ENCODE results near the gene MPP3.

DNA sequence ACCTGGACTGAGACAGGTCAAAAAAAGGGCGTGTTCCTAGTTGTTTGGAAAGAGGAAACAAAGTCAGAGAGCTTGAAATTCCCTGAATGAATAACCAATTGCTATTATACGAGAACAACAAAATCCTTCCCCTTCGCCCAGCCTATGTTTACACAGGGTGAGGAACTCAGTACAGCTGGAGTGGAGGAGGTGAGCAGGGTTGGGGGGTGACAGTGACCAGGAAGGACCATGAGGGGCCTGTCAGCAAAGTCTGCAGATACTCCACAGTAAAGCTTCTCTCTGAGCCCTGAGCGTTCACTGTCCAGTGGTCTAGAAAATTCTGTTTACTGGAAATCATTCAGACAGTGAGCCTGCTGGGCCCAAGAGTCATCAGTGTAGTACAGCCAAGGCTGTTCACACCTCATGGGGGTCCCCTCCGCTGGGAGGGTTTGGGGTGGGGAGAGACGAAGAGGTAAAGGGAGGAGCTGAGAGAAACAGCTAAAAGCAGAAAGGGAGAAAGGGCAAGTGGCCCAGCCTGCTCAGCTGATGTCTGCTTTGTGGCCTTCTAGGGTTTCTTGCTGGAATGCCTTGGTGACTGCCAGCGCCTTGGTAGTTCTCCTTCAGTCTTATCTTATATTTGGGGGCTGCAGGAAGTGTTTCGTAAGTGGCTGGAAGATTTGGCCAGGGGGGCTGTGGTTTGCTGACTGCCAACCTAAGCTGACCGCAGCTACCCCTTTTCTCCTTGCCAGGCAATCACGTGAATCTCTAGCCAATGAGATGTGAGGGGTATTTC, 59.9 kb downstream of the MPP3 start:
- TF ChIP-seq, protein P1, sequence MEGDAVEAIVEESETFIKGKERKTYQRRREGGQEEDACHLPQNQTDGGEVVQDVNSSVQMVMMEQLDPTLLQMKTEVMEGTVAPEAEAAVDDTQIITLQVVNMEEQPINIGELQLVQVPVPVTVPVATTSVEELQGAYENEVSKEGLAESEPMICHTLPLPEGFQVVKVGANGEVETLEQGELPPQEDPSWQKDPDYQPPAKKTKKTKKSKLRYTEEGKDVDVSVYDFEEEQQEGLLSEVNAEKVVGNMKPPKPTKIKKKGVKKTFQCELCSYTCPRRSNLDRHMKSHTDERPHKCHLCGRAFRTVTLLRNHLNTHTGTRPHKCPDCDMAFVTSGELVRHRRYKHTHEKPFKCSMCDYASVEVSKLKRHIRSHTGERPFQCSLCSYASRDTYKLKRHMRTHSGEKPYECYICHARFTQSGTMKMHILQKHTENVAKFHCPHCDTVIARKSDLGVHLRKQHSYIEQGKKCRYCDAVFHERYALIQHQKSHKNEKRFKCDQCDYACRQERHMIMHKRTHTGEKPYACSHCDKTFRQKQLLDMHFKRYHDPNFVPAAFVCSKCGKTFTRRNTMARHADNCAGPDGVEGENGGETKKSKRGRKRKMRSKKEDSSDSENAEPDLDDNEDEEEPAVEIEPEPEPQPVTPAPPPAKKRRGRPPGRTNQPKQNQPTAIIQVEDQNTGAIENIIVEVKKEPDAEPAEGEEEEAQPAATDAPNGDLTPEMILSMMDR (optimal IDR thresholded peaks at IDR 0.05 in 1 of 3, IDR thresholded peaks at IDR 0.05 in 1 of 3, conservative IDR thresholded peaks at IDR 0.05 in 1 of 3; ENCODE audit: extremely low read depth in 1 of 3, insufficient read depth in 2 of 3, low read length in 3 of 3): no peak
- no peak for TF ChIP-seq EZH2 (IDR thresholded peaks at IDR 0.05; ENCODE audit: low read length)

Data from keratinocyte (primary cell).